ENCODE measurements around the gene NPTXR.

The NPTXR gene

GRCh38 chr22:38862375-38863329 is 18.8 kb upstream of the NPTXR start:
- H2AFZ ChIP-seq (ENCODE audit: low read length) = no peak overlapping the region
- no peaks in the 10 kb centered on the region for H3K4me1 ChIP-seq (ENCODE audit: insufficient read depth, low read length, severe bottlenecking)
- no peaks in the 10 kb centered on the region for H3K79me2 ChIP-seq (ENCODE audit: insufficient read depth, low read length)
- H3K9me2 ChIP-seq (ENCODE audit: low read depth, low read length) = no peaks in the 10 kb centered on the region
- no peak overlapping the region for H3K9ac ChIP-seq (ENCODE audit: low read length)
- H3K36me3 ChIP-seq (ENCODE audit: insufficient read depth, low read length) = peaks cover 21% of the 10 kb centered on the region
- no peaks in the 10 kb centered on the region for H3F3A ChIP-seq (ENCODE audit: insufficient read depth, low read length)
- H3K27me3 ChIP-seq (ENCODE audit: insufficient read depth, low read length) = peaks cover 5% of the 10 kb centered on the region; the same call in 1 of the 2 replicates
- no peaks in the 10 kb centered on the region for H3K9me3 ChIP-seq (ENCODE audit: low read length)
- H3K27ac ChIP-seq (ENCODE audit: low read depth, low read length, poor library complexity, severe bottlenecking) = no peak overlapping the region
- H4K20me1 ChIP-seq (ENCODE audit: insufficient read depth, low read length) = no peaks in the 10 kb centered on the region
- no peak overlapping the region for H3K4me3 ChIP-seq (ENCODE audit: low read depth, low read length, poor library complexity, severe bottlenecking)
- no peak overlapping the region for H3K4me2 ChIP-seq (ENCODE audit: low read length)
- TF ChIP-seq EZH2 (IDR thresholded peaks at IDR 0.05; ENCODE audit: borderline replicate concordance, low read length) = no peak

DNA sequence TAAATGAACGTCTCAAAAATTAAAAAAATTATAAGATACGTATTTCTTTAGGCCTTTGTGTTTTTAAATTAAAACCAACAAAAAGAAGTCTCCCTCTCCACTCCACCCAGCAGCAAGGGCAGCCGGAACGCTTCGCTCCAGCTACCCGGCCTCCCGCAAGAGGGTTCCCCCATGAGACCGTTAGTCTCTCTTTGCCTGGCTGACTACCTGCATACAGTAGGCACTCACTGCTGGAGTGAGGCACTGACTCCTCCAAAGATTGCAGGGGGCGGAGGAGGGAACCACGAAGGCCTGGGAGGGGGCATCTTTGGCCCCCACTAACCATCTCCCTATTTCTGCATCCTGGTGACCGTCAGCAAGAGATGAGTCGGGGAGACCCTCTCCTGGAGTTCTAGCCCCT is 18.1 kb upstream of the NPTXR start:
- Histone ChIP-seq H3K4me1 (ENCODE audit: insufficient read depth, low read length, severe bottlenecking) (no peaks in the 10 kb centered on the region), H4K20me1 (ENCODE audit: insufficient read depth, low read length) (no peaks in the 10 kb centered on the region), H2AFZ (ENCODE audit: low read length) (no peak overlapping the region), H3F3A (ENCODE audit: insufficient read depth, low read length) (no peaks in the 10 kb centered on the region), H3K79me2 (ENCODE audit: insufficient read depth, low read length) (no peaks in the 10 kb centered on the region), H3K27me3 (ENCODE audit: insufficient read depth, low read length) (peaks cover 5% of the 10 kb centered on the region; the same call in 1 of the 2 replicates), H3K36me3 (ENCODE audit: insufficient read depth, low read length) (peaks cover 16% of the 10 kb centered on the region; the same call in 1 of the 2 replicates), H3K27ac (ENCODE audit: low read depth, low read length, poor library complexity, severe bottlenecking) (no peak overlapping the region), H3K9me2 (ENCODE audit: low read depth, low read length) (no peaks in the 10 kb centered on the region), H3K4me2 (ENCODE audit: low read length) (no peak overlapping the region), H3K9ac (ENCODE audit: low read length) (no peak overlapping the region), H3K9me3 (ENCODE audit: low read length) (no peaks in the 10 kb centered on the region), H3K4me3 (ENCODE audit: low read depth, low read length, poor library complexity, severe bottlenecking) (no peak overlapping the region)
- TF ChIP-seq, protein P1, sequence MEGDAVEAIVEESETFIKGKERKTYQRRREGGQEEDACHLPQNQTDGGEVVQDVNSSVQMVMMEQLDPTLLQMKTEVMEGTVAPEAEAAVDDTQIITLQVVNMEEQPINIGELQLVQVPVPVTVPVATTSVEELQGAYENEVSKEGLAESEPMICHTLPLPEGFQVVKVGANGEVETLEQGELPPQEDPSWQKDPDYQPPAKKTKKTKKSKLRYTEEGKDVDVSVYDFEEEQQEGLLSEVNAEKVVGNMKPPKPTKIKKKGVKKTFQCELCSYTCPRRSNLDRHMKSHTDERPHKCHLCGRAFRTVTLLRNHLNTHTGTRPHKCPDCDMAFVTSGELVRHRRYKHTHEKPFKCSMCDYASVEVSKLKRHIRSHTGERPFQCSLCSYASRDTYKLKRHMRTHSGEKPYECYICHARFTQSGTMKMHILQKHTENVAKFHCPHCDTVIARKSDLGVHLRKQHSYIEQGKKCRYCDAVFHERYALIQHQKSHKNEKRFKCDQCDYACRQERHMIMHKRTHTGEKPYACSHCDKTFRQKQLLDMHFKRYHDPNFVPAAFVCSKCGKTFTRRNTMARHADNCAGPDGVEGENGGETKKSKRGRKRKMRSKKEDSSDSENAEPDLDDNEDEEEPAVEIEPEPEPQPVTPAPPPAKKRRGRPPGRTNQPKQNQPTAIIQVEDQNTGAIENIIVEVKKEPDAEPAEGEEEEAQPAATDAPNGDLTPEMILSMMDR (IDR thresholded peaks at IDR 0.05; ENCODE audit: low read length) = no peak
- TF ChIP-seq EZH2 (IDR thresholded peaks at IDR 0.05; ENCODE audit: borderline replicate concordance, low read length) = no peak

GRCh38 chr22:38861170-38861876 is 17.5 kb upstream of the NPTXR start:
- Histone ChIP-seq H3K27me3 (ENCODE audit: insufficient read depth, low read length) (peaks cover 5% of the 10 kb centered on the region; the same call in 1 of the 2 replicates), H3K79me2 (ENCODE audit: insufficient read depth, low read length) (no peaks in the 10 kb centered on the region), H3K4me1 (ENCODE audit: insufficient read depth, low read length, severe bottlenecking) (no peaks in the 10 kb centered on the region), H3K27ac (ENCODE audit: low read depth, low read length, poor library complexity, severe bottlenecking) (no peak overlapping the region), H3K9me2 (ENCODE audit: low read depth, low read length) (no peaks in the 10 kb centered on the region), H3F3A (ENCODE audit: insufficient read depth, low read length) (no peaks in the 10 kb centered on the region), H3K9ac (ENCODE audit: low read length) (no peak overlapping the region), H3K36me3 (ENCODE audit: insufficient read depth, low read length) (peaks cover 14% of the 10 kb centered on the region; the same call in 1 of the 2 replicates), H2AFZ (ENCODE audit: low read length) (no peak overlapping the region), H3K4me3 (ENCODE audit: low read depth, low read length, poor library complexity, severe bottlenecking) (no peak overlapping the region), H3K4me2 (ENCODE audit: low read length) (no peak overlapping the region), H4K20me1 (ENCODE audit: insufficient read depth, low read length) (no peaks in the 10 kb centered on the region), H3K9me3 (ENCODE audit: low read length) (no peaks in the 10 kb centered on the region)
- TF ChIP-seq, protein P1 (IDR thresholded peaks at IDR 0.05; ENCODE audit: low read length) = no peak
- TF ChIP-seq EZH2 (IDR thresholded peaks at IDR 0.05; ENCODE audit: borderline replicate concordance, low read length) = no peak
